K562 (cell line): ENCODE measurements around the gene ALDH1A3. TPM values are rescaled to one million over a fixed set of nuclear protein-coding genes. Genes with fewer than 3 reads are reported as not detected.

Experiments used
- ATAC-seq: fragments of 200-7000 bp; cut with Tn5 transposase; 3 replicates; pipeline ENCODE4 v1.9.1; 2020; ENCODE audit warnings: moderate library complexity
- BruUV-seq: library from RNA; stranded (reverse); fragments of 400-500 nt; replicated peaks from 2 replicates; lab custom pipeline; 2021; lab: Mats Ljungman, UMichigan
- CTCF ChIA-PET: fragments of 300-600 bp; formaldehyde crosslinking; extraction: SDS; loops from one replicate; lab custom pipeline; 2021; ENCODE audit warnings: low intra/inter-chr PET ratio; lab: Yijun Ruan, JAX
- POLR2A ChIA-PET: fragments of 300-600, 350-650 bp; sonication (Branson Sonifier 250); formaldehyde crosslinking; extraction: SDS; loops from one replicate; lab custom pipeline; 2021; ENCODE audit warnings: antibody characterized with exemption, inconsistent platforms; lab: Yijun Ruan, JAX
- DNase-seq, 4 experiments: peaks; one replicate each; pipeline versions ENCODE4 v3.0.0 to v3.0.0-alpha.2; 2011 to 2018; ENCODE audit warnings: low spot score in 3 of 4, mixed read lengths in 3 of 4; ENCODE audit errors: extremely low read depth in 1 of 4
- FAIRE-seq: peaks from 2 replicates; lab custom pipeline; 2011; peaks lifted over from hg19 to GRCh38; lab: Jason Lieb, UNC
- H2AFZ ChIP-seq: 2 replicates; pipeline ENCODE4 v1.6.0; 2011; ENCODE audit warnings: low read depth, low read length, control low read depth, inconsistent platforms
- H3K27ac ChIP-seq: fragments of 200-600 bp; 3 replicates; pipeline ENCODE4 v1.8.0; 2011; ENCODE audit warnings: low read depth, mild to moderate bottlenecking, control low read depth, inconsistent platforms, low read length, moderate library complexity, mixed read lengths; ENCODE audit errors: extremely low read depth
- H3K27me3 ChIP-seq, 2 experiments: fragments of 300-600 bp in 1 of 2; 2 replicates in 1 of 2; 3 replicates in 1 of 2; pipeline versions ENCODE4 v1.6.0 to v1.8.0; 2011; ENCODE audit warnings: inconsistent platforms in 2 of 2, low read length in 2 of 2, mild to moderate bottlenecking in 1 of 2, mixed read lengths in 1 of 2, moderate library complexity in 1 of 2; ENCODE audit not compliant: control insufficient read depth in 2 of 2, insufficient read depth in 2 of 2
- H3K36me3 ChIP-seq: fragments of 300-600 bp; 3 replicates; pipeline ENCODE4 v1.8.0; 2011; ENCODE audit warnings: mild to moderate bottlenecking, low read length, inconsistent platforms; ENCODE audit not compliant: control insufficient read depth, insufficient read depth
- H3K4me1 ChIP-seq, 2 experiments: fragments of 200-600 bp in 1 of 2; replicated peaks in 1 of 2; 2 replicates in 1 of 2; 3 replicates in 1 of 2; pipeline versions ENCODE4 v1.5.1 to v1.8.0; 2011; ENCODE audit warnings: inconsistent platforms in 2 of 2, low read length in 2 of 2, mild to moderate bottlenecking in 1 of 2, mixed read lengths in 1 of 2, moderate library complexity in 1 of 2; ENCODE audit not compliant: control insufficient read depth in 2 of 2, insufficient read depth in 2 of 2
- H3K4me2 ChIP-seq: 2 replicates; pipeline ENCODE4 v1.6.1; 2011; ENCODE audit warnings: low read length, control low read depth, inconsistent platforms, mixed read lengths; ENCODE audit not compliant: insufficient read depth
- H3K4me3 ChIP-seq: fragments of 200-600 bp; sonication (generic), shearing (Covaris generic); 2 replicates; pipeline ENCODE4 v1.5.1; 2016; ENCODE audit warnings: control low read depth, inconsistent platforms
- H3K79me2 ChIP-seq: fragments of 200-600 bp; 3 replicates; pipeline ENCODE4 v1.8.0; 2011; ENCODE audit warnings: low read length, inconsistent platforms; ENCODE audit not compliant: control insufficient read depth, insufficient read depth
- H3K9ac ChIP-seq, 2 experiments: 2 replicates each; pipeline versions ENCODE4 v1.6.0 to v1.6.1; 2011; ENCODE audit warnings: low read depth in 2 of 2, low read length in 2 of 2, control low read depth in 1 of 2, inconsistent platforms in 1 of 2, mild to moderate bottlenecking in 1 of 2, mixed read lengths in 1 of 2; ENCODE audit not compliant: insufficient read depth in 1 of 2
- H3K9me1 ChIP-seq: one replicate; pipeline ENCODE4 v1.6.0; 2011; ENCODE audit warnings: inconsistent platforms, mild to moderate bottlenecking, low read length, moderate library complexity; ENCODE audit not compliant: control insufficient read depth, insufficient read depth
- H3K9me3 ChIP-seq: replicated peaks from 2 replicates; pipeline ENCODE4 v1.5.1; 2011; ENCODE audit warnings: low read depth, low read length, inconsistent platforms; ENCODE audit not compliant: control insufficient read depth, insufficient read depth
- H4K20me1 ChIP-seq: replicated peaks from 2 replicates; pipeline ENCODE4 v1.6.1; 2011; ENCODE audit warnings: low read length, inconsistent platforms, mixed read lengths; ENCODE audit not compliant: control insufficient read depth, insufficient read depth
- CGGBP1 ChIP-seq: fragments of 250-450 bp; sonication (Bioruptor Pico); IDR thresholded peaks from 2 replicates; pipeline ENCODE4 v1.9.0; 2021; ENCODE audit warnings: mild to moderate bottlenecking
- POLR2AphosphoS5 ChIP-seq: IDR thresholded peaks from 2 replicates; pipeline ENCODE4 v1.6.1; 2011; ENCODE audit warnings: mild to moderate bottlenecking, low read depth, low read length, moderate library complexity; ENCODE audit not compliant: control insufficient read depth, insufficient read depth
- RBM25 ChIP-seq: fragments of 200-400 bp; formaldehyde crosslinking; IDR thresholded peaks from 2 replicates; pipeline ENCODE4 v1.6.1; 2018; ENCODE audit warnings: low read length, low read depth, moderate library complexity; ENCODE audit not compliant: severe bottlenecking
- SMARCA4 ChIP-seq: fragments of 450-650 bp; IDR thresholded peaks from 2 replicates; pipeline ENCODE4 v1.6.1; 2016
- SMARCE1 ChIP-seq: fragments of 450-650 bp; IDR thresholded peaks from 2 replicates; pipeline ENCODE4 v1.7.1; 2016; ENCODE audit warnings: mild to moderate bottlenecking
- TFAM ChIP-seq: fragments of 250-450 bp; sonication (Bioruptor Pico); conservative IDR thresholded peaks from 2 replicates; pipeline ENCODE4 v1.5.0; 2021; ENCODE audit warnings: mild to moderate bottlenecking, moderate library complexity
- XRCC4 ChIP-seq: IDR thresholded peaks from one replicate; pipeline ENCODE4 v1.6.1; 2011; ENCODE audit not compliant: insufficient read depth, insufficient read length; ENCODE audit errors: extremely low read depth
- ZBTB1 ChIP-seq: sonication (generic); formaldehyde crosslinking; IDR thresholded peaks from 2 replicates; pipeline ENCODE4 v1.8.1; 2023; ENCODE audit warnings: missing genetic modification reagents, low read depth, mild to moderate bottlenecking, borderline replicate concordance
- ZNF280A ChIP-seq: fragments of 450-650 bp; IDR thresholded peaks from 2 replicates; pipeline ENCODE4 v1.6.1; 2018; ENCODE audit warnings: mild to moderate bottlenecking, low read depth; ENCODE audit not compliant: partially characterized antibody
- ZNF699 ChIP-seq: fragments of 250-450 bp; sonication (Bioruptor Pico); IDR thresholded peaks from 2 replicates; pipeline ENCODE4 v1.8.0; 2021; ENCODE audit warnings: mild to moderate bottlenecking, moderate library complexity; ENCODE audit not compliant: insufficient replicate concordance
- WGBS: fragments of 100-300 bp; shearing (Covaris generic); methylation state at CpG from one replicate; pipeline ENCODE4 v1.1.6; 2016; ENCODE audit warnings: low coverage, mixed read lengths; ENCODE audit not compliant: insufficient coverage; ENCODE audit errors: missing lambda C conversion rate; 5-methylcytosine and 5-hydroxymethylcytosine counted together
- in situ Hi-C: fragments of 300-500 bp; cut with MboI; formaldehyde crosslinking; loops from 4 replicates; pipeline ENCODE4 v1.15.0; 2018; ENCODE audit warnings: inconsistent platforms, mixed read lengths
- intact Hi-C: fragments of 100-400 bp; cut with micrococcal nuclease; formaldehyde crosslinking; loops from 2 replicates; pipeline ENCODE4 v1.14.2; 2022
- polyA plus RNA-seq, 8 experiments: library from polyadenylated mRNA; depleted of rRNA in 4 of 8; stranded (reverse) in 5 of 8; unstranded in 3 of 8; fragments of >200 nt; fragmentation: Nextera tagmentation in 2 of 8; fragmentation: Illumina TruSeq in 1 of 8; extraction: Ambion mirVana in 2 of 8; extraction: Trizol in 1 of 8; gene quantifications; 2 replicates each; pipeline versions ENCODE4 v1.2.1 to v1.2.3, GENCODE V29; 2011 to 2014; ENCODE audit warnings: inconsistent platforms in 1 of 8, missing spikeins in 1 of 8
- total RNA-seq, 7 experiments: library from RNA; depleted of rRNA in 6 of 7; stranded (reverse); fragments of >200 nt in 6 of 7; fragmentation: Illumina TruSeq in 2 of 7; extraction: Trizol in 2 of 7; gene quantifications; 2 replicates each; pipeline versions ENCODE4 v1.2.1 to v1.2.3, GENCODE V29; 2011 to 2021; ENCODE audit warnings: low replicate concordance in 1 of 7

Gene ALDH1A3
- total and polyA plus RNA-seq, 9 of the 15 experiments (the other 6 are each of a cell fraction or from before 2014, with no cell fraction given), result 0.38 TPM; not detected in 8

- no peak for TF ChIP-seq ZNF280A
Observed at GRCh38 chr15:100878648-100879047, 983 bp upstream of the ALDH1A3 start (continued).

- TF ChIP-seq TFAM (CRISPR knock-in tag) (no peak), SMARCE1 (no peak), SMARCA4 (no peak), POLR2AphosphoS5 (no peak), CGGBP1 (no peak), RBM25 (no peak), ZNF699 (CRISPR knock-in tag) (no peak), XRCC4 (no peak), ZBTB1 (CRISPR knock-in tag) (no peak)
- peaks cover 5 to 39% of the 10 kb centered on the region in 2 experiments for H3K27me3 ChIP-seq
- intact Hi-C loops (no loop called here), in situ Hi-C loops (no loop called here)
- H3K9ac ChIP-seq, result no peak overlapping the region
- 52% methylated on average over 12 of the region's 62 CpGs for WGBS
- no peaks in the 10 kb centered on the region for H3K4me1 ChIP-seq
- ChIA-PET CTCF (no interaction called here), POLR2A (no interaction called here)
- no peaks in the 10 kb centered on the region; the same call in 1 of the 2 replicates for H4K20me1 ChIP-seq
- no peaks in the 10 kb centered on the region for H3K79me2 ChIP-seq
- no peak overlapping the region for H2AFZ ChIP-seq
- H3K9me3 ChIP-seq, result no peaks in the 10 kb centered on the region
- H3K36me3 ChIP-seq, result no peaks in the 10 kb centered on the region
- no TSS peak for BruUV-seq
- H3K4me2 ChIP-seq, result no peak overlapping the region
- no peak for FAIRE-seq
- no peak for ATAC-seq
- H3K4me3 ChIP-seq, result no peak overlapping the region
- DNase-seq, result no peak
- H3K27ac ChIP-seq, result no peak overlapping the region
- H3K9me1 ChIP-seq, result peaks cover 3% of the 10 kb centered on the region
Observed at GRCh38 chr15:100879061-100879463, 569 bp upstream of the ALDH1A3 start.
